ENCODE measurements around the gene GJC2. TPM values are rescaled to one million over a fixed set of nuclear protein-coding genes. Genes with fewer than 3 reads are reported as not detected.
"Not testable (repeated sequence)": the region's sequence is repeated elsewhere in the genome, so short reads cannot be mapped to it uniquely, and the experiment has no call there.

The GJC2 gene
- total RNA-seq, 1 experiment from 2014 or later, result 0.72 TPM

DNA sequence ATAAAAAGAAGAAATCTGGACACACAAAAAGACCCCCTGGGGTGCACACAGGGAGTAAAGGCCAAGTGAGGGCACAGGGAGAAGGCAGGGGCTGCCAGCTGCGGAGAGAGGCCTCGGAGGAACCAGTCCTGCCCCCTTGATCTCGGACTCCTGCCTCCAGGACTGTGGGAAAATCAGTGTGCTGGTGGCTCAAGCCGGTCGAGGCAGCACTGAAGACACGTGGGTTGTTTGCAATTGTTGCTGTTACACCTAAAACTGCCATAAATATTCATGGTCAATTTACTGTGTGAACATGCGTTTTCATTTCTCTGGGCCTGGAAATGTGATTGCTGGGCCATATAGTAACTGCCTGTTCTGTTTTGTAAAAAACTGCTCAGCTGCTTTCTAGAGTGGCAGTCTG, 34.4 kb downstream of the GJC2 start:
- no peak for DNase-seq (ENCODE audit: extremely low read depth, low read depth)

DNA sequence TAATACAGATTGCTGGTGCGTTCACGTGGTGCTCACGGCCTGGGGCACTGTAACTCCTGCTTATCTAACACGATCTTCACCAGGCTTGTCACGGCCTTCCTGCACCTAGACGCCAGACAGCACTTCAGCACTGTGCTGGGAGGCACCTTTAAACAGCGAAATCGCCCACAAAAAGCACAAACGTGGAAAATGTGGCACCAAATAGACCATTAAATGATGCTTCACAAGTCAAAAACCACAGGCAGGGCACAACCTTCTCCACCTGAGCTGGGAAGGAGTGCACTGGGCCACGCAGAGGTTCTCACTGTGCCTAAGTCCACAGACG, 35.9 kb downstream of the GJC2 start:
- no peak for DNase-seq (ENCODE audit: extremely low read depth, low read depth)

- DNase-seq (ENCODE audit: extremely low read depth, low read depth), result not testable (repeated sequence)
Measured at GRCh38 chr1:228188249-228188648, 38.5 kb downstream of the GJC2 start.

GRCh38 chr1:228190182-228190581, 40.5 kb downstream of the GJC2 start:
- DNase-seq (ENCODE audit: extremely low read depth, low read depth), result no peak

DNA sequence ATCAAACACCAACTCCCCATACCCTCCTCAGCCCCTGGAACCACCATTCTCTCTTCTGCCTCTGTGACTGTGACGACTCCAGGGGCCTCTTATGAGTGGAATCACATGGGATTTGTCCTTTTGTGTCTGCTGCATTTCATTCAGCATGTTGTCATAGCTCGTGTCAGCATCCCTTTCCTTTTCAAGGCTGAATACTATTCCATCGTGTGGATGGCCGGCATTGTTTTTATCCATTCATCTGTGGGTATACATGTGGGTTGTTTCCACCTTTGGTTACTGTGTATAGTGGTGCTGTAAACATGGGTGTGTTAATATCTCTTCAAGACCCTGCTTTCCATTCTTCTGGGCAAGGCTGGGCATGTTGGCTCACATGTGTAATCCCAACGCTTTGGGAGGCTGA, 41.0 kb downstream of the GJC2 start:
- DNase-seq (ENCODE audit: extremely low read depth, low read depth), result no peak

DNA sequence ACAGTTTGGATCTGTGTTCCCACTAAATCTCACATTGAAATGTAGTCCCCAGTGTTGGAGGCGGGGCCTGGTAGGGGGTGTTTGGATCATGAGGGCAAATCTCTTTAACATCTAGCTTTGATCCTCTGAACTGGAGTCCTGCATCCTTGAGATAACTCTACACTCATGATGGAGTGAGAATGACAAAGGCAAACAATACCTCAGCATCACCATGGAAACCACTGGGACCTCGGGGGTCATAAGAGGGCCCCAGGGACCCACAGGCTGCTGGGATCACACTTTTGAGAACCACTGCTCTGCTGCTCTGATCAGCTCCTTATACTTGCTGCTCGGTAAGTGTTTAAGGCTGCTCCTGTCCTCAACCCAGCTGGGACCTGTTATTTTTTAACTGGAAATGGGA, 44.7 kb downstream of the GJC2 start:
- no peak for DNase-seq (ENCODE audit: extremely low read depth, low read depth)

GRCh38 chr1:228194921-228195812, 45.4 kb downstream of the GJC2 start:
- no peak for DNase-seq (ENCODE audit: extremely low read depth, low read depth)

DNA sequence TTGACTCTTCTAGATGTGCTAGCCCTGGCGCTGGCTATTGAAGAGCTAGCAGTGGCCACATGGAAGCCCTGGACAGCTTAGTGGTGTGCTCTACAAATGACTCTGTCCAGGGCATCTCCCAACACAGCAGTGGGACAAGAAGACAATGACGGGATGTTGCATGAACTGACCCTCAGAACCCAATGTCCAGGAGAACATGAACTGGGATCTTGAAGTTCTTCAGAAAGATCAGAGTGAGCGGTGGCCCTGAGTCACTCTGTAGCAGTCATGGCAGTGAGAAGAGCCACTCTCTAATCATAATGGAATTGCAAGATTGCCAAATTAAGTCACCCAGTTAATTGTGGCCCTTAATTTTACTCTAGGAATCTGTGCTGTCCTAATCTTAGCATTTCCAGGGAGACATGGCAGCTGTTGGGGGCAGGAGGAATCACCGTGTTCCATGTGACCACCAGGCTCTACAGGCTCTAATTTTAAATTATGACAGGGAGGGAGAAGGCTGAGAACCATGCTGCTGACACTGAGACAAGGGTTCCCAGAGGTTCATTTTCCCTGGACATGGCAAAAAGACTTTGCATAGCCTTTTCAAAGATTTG, 47.9 kb downstream of the GJC2 start:
- no peak for DNase-seq (ENCODE audit: extremely low read depth, low read depth)

GRCh38 chr1:228198977-228199590, 49.4 kb downstream of the GJC2 start:
- DNase-seq (ENCODE audit: extremely low read depth, low read depth), result no peak

DNA sequence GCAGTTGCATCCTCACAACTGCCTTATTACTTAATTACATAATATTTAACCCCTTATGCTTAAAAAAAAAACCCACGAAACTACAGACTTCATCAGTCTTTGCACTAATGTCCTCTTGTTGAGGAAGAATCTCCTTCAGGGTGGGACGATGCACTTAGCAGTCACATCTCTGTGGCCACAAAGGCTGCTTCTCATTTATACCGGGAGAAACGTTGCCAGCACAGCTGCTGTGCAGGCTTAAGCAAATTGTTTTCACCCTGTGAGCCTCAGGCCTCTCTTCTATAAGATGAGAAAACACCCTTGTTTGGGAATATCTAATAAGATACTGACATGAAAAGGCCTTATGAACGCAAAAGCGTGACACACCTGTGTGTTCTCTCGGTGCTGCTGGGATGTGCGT, 55.2 kb downstream of the GJC2 start:
- no peak for DNase-seq (ENCODE audit: extremely low read depth, low read depth)

- no peak for DNase-seq (ENCODE audit: extremely low read depth, low read depth)
Measured at GRCh38 chr1:228205526-228206436, 56.1 kb downstream of the GJC2 start.

GRCh38 chr1:228206582-228207351, 57.0 kb downstream of the GJC2 start:
- no peak for DNase-seq (ENCODE audit: extremely low read depth, low read depth)

GRCh38 chr1:228207381-228207810, 57.7 kb downstream of the GJC2 start:
- no peak for DNase-seq (ENCODE audit: extremely low read depth, low read depth)

DNA sequence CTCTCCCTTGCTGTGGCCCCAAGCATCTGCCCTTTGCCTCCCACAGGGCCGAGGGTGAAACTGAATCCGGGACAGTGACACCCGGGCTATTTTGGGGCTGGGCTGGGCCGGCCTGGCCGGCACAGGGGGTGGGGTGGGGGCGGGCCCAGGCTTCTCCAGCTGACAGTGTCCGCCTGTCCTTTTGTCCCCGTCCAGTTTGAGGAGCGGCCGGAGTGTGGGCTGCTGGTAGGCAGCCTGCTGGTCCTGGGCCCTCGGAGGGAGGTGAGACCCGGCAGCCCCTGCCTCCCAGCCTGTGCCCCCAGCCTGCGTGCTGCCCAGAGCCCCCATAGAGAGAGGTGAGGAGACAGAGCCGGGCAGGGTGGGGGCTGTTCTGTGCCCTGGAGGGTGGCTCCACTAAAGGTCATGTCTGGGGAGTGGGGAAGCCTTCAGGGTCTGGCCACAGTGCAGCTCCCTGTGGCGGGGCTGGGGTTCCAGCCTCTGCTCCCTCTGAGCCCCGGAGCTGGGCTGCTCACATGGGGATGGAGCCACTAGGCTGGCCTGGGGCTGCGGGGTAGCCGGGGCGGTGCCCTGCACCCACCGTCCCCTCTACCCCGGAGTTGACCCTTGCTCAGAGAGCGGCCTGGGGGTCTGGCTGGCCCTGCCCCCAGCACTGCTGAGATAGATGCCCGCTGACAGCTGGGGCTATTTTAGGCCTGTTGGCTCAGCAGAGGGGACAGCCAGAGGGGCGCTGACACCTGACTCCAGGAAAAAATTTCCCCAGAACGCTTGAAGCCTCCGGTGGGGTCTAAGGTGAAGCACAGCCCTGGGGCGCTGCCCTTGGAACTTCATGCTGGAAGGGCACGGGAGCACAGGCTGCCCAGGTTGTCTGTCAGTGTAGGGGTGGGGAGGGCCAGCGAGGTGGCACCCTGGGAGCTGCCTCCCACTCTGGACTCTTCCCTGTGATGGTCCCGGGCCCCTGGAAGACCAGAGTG, 58.4 kb downstream of the GJC2 start, which contains the start of gene OBSCN:
TSS of gene OBSCN (plus strand) at position 194 of the 971 bp plus-strand sequence. CDS start 3,740 bp downstream, outside the sequence.
- no peak for DNase-seq (ENCODE audit: extremely low read depth, low read depth)

GRCh38 chr1:228208831-228209551, 59.3 kb downstream of the GJC2 start:
- no peak for DNase-seq (ENCODE audit: extremely low read depth, low read depth)
